OCI-LY7 (cell line): ENCODE data around the gene JOSD2.

Experiments used
- EZH2phosphoT487 ChIP-seq: fragments of 200-600 bp; sonication (generic); IDR thresholded peaks from 2 replicates; pipeline ENCODE4 v1.6.1; 2018; ENCODE audit warnings: low read depth, borderline replicate concordance, mild to moderate bottlenecking, mixed run types, antibody characterized with exemption, low read length, moderate library complexity, mixed read lengths
- TF ChIP-seq, protein P1 (sequence below): fragments of 200-600 bp; sonication (generic); conservative IDR thresholded peaks from 2 replicates; pipeline ENCODE4 v1.5.1; 2014; ENCODE audit warnings: mild to moderate bottlenecking, antibody characterized with exemption, low read length, moderate library complexity, mixed read lengths

DNA sequence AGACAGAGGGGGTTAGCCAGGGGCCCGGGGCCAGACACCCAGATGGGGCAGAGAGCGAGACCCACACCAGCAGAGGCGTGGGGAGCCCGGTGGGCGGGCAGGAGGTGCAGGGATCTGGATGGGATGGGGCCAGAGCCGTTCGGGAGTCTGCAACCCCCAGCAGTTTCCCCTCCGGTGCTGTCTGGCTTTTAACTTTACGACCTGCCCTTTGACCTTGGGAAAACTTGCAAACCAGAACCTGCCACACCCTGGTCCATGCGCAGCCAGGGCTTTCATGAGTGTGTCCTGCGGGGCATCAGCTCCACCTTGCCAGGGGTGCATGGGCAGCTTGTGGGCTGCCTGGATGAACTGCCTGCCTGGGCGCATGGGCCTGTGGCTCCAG lies 9.8 kb downstream of the JOSD2 start:
- TF ChIP-seq, protein P1, sequence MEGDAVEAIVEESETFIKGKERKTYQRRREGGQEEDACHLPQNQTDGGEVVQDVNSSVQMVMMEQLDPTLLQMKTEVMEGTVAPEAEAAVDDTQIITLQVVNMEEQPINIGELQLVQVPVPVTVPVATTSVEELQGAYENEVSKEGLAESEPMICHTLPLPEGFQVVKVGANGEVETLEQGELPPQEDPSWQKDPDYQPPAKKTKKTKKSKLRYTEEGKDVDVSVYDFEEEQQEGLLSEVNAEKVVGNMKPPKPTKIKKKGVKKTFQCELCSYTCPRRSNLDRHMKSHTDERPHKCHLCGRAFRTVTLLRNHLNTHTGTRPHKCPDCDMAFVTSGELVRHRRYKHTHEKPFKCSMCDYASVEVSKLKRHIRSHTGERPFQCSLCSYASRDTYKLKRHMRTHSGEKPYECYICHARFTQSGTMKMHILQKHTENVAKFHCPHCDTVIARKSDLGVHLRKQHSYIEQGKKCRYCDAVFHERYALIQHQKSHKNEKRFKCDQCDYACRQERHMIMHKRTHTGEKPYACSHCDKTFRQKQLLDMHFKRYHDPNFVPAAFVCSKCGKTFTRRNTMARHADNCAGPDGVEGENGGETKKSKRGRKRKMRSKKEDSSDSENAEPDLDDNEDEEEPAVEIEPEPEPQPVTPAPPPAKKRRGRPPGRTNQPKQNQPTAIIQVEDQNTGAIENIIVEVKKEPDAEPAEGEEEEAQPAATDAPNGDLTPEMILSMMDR = no peak
- TF ChIP-seq EZH2phosphoT487 = no peak
